OCI-LY1 (cell line): ENCODE measurements around the gene LIMCH1.

Experiments used
- CTCF ChIP-seq: fragments of 200-600 bp; sonication (generic), shearing (Covaris generic); IDR thresholded peaks from 2 replicates; pipeline ENCODE4 v1.5.1; 2017; ENCODE audit warnings: mild to moderate bottlenecking, antibody characterized with exemption, low read length, moderate library complexity, mixed read lengths
- EZH2 ChIP-seq: fragments of 200-600 bp; sonication (generic), shearing (Covaris generic); IDR thresholded peaks from 2 replicates; pipeline ENCODE4 v1.8.0; 2017; ENCODE audit warnings: borderline replicate concordance, mixed run types, mild to moderate bottlenecking, antibody characterized with exemption, low read length, moderate library complexity, mixed read lengths

- no peak for TF ChIP-seq CTCF
- no peak for TF ChIP-seq EZH2
Measured at GRCh38 chr4:41505161-41505661, 32.7 kb upstream of the LIMCH1 start.
